Measurements from ENCODE around the gene DDIT3. TPM values are rescaled to one million over a fixed set of nuclear protein-coding genes. Genes with fewer than 3 reads are reported as not detected.

The DDIT3 gene
- total RNA-seq, 1 donor from 2014 or later: 20.2 TPM

- TF ChIP-seq CTCF (conservative IDR thresholded peaks at IDR 0.05; ENCODE audit: low read depth, low read length): no peak
- no peak for DNase-seq (ENCODE audit: low read depth)
- H3K4me3 ChIP-seq (ENCODE audit: low read depth, low read length): no peak overlapping the region
Observed at GRCh38 chr12:57531836-57532235, 11.5 kb upstream of the DDIT3 start.

GRCh38 chr12:57530396-57531142 is 10.3 kb upstream of the DDIT3 start:
- DNase-seq (ENCODE audit: low read depth): no peak
- H3K4me3 ChIP-seq (ENCODE audit: low read depth, low read length): no peak overlapping the region
- no peak for TF ChIP-seq CTCF (conservative IDR thresholded peaks at IDR 0.05; ENCODE audit: low read depth, low read length)

- TF ChIP-seq CTCF (conservative IDR thresholded peaks at IDR 0.05; ENCODE audit: low read depth, low read length): no peak
Observed at GRCh38 chr12:57529831-57530230, 9.5 kb upstream of the DDIT3 start.

GRCh38 chr12:57528831-57529555 is 8.7 kb upstream of the DDIT3 start:
- DNase-seq (ENCODE audit: low read depth): no peak
- TF ChIP-seq CTCF (conservative IDR thresholded peaks at IDR 0.05; ENCODE audit: low read depth, low read length): no peak
- no peak overlapping the region for H3K4me3 ChIP-seq (ENCODE audit: low read depth, low read length)

More at GRCh38 chr12:57529831-57530230, 9.5 kb upstream of the DDIT3 start:
- H3K4me3 ChIP-seq (ENCODE audit: low read depth, low read length): no peak overlapping the region
- DNase-seq (ENCODE audit: low read depth): no peak

GRCh38 chr12:57528176-57528575 is 7.9 kb upstream of the DDIT3 start:
- no peak for TF ChIP-seq CTCF (conservative IDR thresholded peaks at IDR 0.05; ENCODE audit: low read depth, low read length)

GRCh38 chr12:57527184-57527583 is 6.9 kb upstream of the DDIT3 start:
- H3K4me3 ChIP-seq (ENCODE audit: low read depth, low read length): no peak overlapping the region
- no peak for TF ChIP-seq CTCF (conservative IDR thresholded peaks at IDR 0.05; ENCODE audit: low read depth, low read length)
- DNase-seq (ENCODE audit: low read depth): no peak

More at GRCh38 chr12:57528176-57528575, 7.9 kb upstream of the DDIT3 start:
- DNase-seq (ENCODE audit: low read depth): no peak
- H3K4me3 ChIP-seq (ENCODE audit: low read depth, low read length): no peak overlapping the region

Data from epithelial cell of proximal tubule (primary cell).